Stimulated activated CD4-positive, alpha-beta T cell treated with anti-CD3 and anti-CD28 coated beads, Interleukin-4, amount 100 ng/mL, for 4 hours (primary cell): Measurements from ENCODE around the gene HMGN2.

Experiments
- DNase-seq, 2 experiments: peaks; one replicate each; pipeline ENCODE4 v3.0.0-alpha.2; 2020

HMGN2 gene

DNA sequence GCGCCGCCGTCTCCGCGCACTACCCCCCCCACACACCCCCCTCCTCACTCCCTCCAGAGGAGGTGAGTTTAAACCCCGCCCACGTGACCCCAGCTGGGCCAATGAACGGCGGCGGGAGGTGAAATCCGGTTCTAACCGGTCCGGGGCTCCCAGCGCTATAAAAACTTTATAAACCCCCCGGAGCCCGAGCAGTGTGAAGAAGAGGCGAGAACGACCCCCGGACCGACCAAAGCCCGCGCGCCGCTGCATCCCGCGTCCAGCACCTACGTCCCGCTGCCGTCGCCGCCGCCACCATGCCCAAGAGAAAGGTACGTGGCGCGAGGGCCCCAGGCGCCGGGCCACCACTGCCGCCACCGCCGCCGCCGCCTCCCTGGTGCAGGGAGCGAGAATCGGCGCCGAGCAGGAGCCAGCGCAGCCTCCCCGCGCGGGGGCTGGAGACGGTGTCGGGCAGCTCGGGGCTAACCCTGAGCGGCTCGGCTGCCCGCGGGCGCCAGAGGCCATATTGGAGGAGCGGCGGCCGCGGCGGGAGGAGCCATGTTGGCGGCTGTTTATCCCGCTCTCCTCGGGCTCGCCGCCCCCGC lies at the start of gene HMGN2:
Gene HMGN2 (plus strand): TSS at position 121 of the 581 bp plus-strand sequence. CDS start 173 bp downstream, at position 294.
- DNase-seq: peak; percentile 88

DNA sequence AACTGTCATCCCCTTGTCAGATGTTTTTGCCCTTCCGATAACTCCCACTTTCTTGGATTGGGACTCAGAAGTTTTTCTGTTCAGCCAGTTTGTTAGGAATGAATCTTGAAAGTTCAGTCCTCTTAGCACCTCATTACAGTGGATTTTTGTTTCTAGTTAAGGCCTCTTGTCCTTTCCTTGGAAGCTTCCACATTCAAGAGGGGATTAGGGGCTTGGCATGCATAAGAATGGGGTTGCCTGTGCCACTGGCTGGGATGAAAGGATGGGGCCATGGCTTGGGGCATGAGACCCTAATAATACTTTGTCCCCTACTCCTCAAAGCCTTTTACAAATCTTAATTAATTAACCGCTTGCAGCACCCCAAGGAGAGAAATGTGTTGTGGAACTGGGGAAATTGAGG lies 42.5 kb upstream of the HMGN2 start:
- DNase-seq: no peak

DNA sequence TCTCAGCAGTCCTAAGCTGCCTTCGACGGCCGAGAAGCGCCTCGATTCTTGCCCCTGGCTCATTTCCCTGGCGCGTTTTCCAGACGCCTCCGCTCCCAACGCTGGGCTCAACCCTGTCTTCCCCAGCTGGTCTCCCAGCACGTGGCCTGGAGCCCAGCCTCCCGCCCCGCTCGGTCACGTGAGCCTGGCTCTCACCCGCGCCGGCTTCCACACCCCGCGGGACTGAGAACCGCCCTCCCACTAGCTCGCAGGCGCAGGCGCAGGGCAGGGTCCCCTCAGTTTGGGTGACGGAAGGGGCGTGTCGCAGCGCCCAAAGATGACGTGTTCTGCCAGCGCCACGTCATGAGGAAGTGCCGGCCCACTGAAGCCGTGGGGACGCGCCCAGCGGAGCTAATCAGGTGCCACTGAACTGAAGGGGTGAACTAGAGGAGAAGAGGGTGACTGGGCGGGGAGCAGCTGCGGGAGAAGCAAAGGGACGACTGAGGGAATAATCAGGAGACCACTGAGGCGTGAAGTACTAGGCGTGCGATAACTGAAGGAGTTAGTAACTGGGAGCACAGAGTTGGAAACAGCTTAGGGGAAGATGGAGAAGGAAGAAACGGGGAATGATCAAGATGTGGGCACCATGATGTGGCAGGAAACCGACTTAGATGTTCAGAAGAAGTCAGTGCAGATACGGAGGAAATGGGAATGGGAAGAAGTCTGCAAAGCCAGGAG lies 40.1 kb upstream of the HMGN2 start, which contains the start of gene DHDDS:
Gene DHDDS (plus strand): TSS at position 343 of the 717 bp plus-strand sequence. CDS start 625 bp downstream, outside the sequence.
- peak; percentile 98 for DNase-seq

DNA sequence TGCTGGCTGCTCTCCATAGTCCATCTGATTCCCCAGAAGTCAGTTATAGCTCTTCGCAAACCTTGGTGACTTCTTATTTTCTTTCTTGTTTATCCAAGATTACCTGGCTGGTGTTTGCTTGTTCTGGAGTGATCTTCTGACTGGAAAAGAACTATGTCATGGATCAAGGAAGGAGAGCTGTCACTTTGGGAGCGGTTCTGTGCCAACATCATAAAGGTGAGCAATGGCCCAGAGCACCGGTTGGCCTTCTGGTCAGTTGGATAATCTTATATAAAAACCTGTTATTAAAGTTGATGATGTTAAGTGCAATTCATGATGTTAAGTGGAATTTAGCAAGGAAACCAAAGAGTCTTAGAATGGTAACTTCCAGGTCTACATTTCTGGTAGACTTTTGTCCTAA lies 39.4 kb upstream of the HMGN2 start:
- DNase-seq: no peak

DNA sequence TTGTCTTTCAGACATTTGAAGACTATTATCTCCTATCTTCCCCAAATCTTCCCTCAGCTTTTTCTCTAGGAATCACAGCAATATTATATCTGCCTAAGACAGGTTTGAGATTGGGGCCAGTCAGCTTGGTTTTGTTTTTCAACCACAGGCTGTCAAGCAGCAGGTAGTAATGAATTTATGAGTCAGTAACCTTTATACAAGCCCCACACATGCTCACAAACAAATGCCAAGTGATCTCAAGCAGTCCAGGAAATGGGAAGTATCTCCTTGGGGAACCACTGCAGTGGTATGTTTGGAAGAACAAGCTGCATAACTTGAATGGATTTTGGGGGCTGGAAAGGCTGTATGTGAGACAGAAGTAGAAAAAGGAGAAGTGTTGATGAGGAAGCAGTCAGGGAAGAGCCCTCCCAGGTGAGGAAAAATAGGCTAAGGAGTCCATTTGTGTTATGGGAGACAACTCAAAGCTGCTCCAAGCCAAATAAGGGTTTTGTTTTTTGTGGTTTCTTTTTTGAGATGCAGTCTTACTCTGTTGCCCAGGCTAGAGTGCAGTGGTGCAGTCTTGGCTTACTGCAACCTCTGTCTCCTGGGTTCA lies 38.0 kb upstream of the HMGN2 start:
- DNase-seq: no peak

DNA sequence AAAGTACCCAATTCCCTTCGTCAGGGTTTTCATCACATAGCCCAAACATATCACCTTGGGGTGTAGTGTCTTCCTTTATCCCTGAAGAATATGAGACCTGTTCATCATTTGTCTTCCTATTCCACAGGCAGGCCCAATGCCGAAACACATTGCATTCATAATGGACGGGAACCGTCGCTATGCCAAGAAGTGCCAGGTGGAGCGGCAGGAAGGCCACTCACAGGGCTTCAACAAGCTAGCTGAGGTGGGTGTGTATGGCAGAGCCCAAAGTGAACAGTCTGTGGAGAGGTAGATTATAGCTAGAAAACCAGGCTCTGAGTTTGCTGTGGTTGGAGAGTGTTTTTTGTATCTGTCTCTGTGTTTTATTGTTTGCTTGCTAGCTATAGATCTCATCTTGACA lies 34.2 kb upstream of the HMGN2 start:
- no peak for DNase-seq

DNA sequence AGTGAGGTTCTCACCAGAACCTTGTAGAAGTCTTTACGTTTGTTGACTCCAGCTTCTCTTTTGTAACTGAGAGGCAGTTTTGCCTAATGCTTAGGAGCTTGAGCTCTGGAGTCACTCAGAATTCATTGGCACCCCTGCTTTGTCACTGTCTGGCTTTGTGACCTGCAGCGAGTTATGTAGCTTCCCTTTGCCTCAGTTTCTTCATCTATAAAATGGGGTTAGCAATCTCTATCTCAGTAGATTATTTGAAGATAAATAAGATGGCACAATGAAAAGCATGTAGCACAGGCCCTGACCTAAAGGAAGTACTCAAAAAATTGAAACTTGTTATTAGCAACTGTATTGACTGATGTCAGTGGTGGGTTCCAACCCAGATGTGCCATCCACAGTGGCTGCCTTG lies 32.0 kb upstream of the HMGN2 start:
- DNase-seq: no peak

DNA sequence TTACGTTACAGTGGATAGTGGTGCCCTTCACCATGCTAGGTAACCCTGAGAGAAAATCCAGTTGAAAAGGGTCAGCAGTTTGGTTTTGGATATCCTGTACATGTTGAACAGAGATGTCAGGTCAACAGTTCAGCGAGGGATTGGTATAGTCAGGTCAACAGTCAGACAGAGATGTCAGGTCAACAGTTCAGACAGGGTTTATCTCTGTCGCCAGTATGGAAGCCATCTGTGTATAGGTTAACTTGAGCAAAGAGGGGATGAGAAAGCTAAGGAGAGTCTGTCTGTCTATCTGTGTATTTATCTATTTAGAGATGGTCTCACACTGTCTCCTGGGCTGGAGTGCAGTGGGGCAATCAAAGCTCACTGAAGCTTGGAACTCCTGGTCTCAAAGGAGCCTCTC lies 22.4 kb upstream of the HMGN2 start:
- no peak for DNase-seq

DNA sequence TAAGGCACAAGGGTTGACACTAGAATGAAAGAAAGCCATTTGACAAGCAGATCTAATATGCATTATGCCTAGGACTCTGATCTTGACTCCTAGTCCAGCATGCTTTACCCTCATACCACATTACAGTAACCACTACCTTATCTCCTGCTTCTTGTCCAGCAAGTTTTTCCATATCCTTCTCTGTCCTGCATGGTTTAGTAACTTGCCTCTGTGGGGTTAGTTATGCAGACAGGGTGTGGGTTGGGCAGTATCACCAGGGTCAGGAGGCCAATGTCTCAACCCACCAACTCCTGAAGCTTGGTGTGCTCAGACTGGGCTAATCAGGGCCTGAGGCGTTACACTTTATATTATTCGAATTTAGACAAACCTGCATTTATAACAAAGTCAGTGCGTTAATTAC lies 21.3 kb upstream of the HMGN2 start:
- no peak for DNase-seq

DNA sequence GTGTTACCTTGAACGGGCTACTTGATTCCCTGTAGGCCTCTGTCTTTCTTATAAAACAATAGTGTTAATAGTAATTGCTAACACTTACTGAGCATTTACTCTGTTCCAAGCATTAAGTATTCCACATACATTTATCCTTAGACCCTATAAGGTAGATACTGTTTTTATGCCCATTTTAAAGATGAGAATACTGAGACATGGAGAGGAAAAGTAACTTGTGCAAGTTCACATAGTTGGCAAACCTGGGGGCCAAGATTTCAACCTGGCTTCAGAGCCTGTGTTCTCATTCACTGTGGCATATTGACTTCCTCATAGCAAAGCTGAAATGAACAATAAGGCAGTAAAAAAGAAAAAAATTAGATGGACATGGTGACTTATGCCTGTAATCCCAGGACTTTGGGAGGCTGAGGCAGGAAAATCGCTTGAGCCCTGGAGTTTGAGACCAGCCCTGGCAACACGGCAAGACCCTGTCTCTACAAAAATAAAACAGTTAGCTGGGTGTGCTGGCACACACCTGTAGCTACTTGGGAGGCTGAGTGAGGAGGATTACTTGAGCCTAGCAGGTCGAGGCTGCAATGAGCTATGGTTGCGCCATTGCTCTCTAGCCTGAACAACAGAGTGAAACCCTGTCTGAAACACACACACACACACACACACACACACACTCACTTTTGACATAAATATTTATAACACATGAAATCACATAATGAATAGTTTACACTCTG lies 19.6 kb upstream of the HMGN2 start:
- DNase-seq: no peak

DNA sequence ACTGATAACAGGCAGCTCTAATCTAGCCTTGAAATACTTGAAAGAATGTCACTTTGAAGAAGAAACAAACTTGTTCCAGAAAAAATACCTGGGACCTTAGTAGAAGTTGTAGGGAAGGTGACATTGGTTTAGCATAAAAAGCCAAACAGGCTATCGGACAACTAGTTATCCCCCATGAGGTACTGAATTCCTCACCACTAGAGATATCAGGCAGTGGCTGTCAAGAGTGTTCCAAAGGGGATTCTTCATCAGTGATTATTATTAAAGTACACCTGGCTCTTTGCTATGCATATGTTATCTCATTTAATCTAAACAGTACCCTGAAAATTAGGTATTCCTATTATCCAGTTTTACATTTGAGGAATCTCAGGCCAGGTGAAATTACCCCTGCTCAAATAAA lies 13.1 kb upstream of the HMGN2 start:
- DNase-seq: no peak

DNA sequence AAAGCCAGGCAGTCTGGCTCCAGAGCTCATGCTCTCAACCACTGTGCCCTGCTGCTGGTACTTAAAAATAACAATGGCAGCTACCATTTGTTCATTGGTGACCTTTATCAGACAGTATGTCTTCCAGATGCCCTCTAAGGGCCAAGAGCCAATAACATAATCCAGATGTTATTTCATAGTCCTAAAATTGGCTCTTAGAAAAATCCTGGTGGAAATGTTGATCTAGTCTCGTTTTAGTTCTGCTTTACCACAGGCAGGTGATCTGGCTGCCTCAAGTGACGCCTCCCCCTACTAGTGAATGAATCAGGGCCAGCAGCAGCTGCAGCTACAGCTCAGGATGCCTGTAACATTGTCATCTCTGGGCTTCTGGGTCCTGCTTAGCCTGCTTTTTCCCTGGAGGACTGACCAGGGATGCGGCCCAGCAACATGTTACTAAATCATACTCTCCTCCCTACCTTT lies 12.6 kb upstream of the HMGN2 start:
- DNase-seq: no peak

DNA sequence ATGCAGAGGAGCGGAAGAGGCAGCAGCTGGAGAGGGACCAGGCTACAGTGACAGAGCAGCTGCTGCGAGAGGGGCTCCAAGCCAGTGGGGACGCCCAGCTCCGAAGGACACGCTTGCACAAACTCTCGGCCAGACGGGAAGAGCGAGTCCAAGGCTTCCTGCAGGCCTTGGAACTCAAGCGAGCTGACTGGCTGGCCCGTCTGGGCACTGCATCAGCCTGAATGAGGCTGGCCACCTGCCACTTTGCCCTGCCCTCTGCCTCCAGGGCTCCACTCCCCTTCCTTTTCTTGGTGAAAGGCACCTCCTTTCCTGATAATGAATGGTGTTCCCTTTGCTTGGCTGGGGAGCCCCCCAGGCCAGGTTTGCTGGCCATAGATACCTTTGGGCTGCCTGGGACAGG lies 3.3 kb upstream of the HMGN2 start:
- no peak for DNase-seq

DNA sequence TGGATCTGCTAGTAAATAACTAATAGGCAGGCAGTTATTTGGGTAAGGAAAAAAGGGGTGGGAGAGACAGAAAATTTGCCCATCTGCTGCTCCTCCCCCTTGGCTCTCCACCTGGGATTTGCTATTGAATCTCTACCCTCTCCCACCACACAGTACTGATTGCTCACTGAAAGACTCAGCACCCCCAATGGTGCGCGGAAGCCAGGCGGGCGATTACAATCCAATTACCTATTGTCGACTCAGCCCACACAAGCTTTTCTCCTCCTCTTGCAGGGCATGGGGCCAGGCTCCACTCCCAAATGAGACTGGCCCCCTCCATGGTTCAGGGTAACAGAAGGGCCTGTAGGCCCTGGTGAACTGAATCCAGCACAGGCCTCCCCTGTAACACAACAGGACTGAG lies 2.7 kb upstream of the HMGN2 start:
- DNase-seq: no peak

DNA sequence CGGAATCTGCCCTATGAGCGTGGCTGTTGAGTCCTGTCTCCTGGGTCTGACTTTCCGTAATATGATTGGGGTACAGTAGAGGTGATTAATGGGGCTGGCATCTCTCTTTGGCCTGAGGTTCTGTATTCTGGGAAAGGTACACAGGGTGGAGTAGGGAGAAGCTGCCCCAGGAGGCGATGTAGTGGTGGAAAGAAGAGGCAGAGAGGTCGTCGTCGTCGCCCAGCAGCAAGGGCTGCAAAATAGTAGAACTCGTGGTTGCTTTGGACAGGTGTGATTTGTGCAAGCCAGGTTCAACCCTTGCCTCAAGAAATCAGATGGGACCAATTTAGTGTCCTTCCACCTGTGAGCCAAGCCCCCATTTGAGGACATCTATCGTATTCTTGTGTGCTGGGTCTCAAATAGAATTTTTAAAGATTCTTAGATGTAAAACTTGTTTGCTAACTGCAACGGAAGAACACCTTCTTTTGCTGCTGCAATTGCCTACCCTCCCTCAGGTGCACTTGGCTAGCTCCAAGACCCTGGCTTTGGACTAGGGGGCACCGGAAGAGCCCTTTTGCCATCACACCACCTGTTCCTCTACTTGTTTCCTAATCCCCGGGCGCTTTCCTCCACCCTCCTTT lies 1.3 kb upstream of the HMGN2 start:
- no peak for DNase-seq

DNA sequence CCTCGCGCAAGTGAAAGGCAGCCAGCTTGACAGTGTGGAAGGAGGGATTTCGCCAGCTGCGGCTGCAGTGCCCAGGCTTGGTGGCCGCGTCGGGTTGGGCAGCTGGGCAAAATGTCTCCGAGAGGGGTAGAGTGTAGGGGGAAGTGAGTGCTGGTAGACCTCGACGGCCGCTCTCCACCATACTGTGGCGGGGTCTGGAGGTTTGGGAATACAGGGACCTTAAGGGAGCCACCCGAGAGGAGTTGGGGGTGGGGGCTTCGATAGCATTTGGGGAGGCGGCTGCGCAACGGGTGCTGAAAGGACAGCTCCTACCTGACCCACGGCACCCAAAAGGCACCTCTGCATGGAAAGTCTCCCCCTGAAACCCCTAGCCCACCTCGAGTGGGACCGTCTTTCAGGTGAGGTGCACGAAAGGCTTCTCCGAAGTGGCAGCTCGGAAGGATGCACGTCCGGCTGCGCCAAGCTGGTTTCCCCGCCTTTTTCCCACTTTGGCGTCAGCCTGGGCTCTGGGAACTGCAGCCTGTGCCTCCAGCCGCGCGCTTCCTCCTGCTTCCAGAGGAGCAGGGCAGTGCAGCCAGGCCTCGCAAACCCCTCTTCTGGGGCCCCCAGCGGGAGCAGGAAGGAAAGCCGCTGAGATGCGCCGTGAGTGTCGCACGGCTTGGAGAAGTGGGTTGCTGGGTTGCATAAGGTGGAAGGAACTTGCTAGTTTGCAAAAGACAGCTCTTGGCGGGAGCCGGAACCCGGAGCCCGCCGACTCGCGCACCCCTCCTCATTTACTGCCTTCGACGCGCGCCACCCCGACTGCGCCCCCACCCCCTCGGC lies 531 bp upstream of the HMGN2 start:
- peak; percentile 12 to 35 for DNase-seq

DNA sequence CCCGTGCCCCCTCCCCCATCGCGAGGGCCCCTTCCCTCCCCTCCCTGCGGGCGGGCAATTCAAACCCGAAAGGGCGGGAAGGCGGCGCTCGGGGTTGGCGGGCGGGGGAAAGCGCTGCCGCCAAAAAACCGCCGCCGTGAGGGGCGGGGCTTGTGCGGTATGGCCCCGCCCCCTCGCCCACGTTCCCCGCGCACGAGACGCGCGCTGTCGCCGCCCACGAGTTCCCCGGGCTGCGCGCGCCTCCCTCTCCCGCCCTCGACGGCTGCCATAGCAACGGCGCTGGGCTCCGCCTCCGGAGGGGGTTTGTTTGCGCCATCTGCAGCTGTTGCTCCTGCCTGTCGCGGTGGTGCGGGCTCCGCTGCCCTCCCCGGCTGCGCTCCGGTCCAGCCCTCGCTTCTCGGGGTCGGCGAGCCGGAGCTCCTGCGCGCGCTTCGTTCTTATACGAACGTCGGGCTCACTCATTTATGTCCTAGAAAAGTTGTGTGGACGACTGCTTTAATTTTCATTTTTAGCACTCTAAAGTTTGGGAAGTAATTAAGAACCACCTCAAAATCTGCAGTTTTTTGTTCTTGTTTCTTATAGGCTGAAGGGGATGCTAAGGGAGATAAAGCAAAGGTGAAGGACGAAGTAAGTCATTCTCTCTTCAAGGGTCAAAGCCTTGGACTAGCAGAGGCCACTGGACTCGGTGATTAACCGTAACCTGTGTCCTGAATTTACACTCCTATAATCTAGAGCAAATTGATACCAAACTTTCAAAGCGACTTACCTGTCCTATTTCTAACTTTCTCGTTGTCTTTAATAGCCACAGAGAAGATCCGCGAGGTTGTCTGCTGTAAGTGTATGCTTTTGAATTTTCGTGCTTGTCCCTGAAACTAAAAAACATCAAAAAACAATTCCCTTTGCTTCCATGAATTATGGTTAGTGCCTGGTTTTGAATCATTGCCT lies 933 bp downstream of the HMGN2 start:
- DNase-seq: peak; percentile 94 to 96

DNA sequence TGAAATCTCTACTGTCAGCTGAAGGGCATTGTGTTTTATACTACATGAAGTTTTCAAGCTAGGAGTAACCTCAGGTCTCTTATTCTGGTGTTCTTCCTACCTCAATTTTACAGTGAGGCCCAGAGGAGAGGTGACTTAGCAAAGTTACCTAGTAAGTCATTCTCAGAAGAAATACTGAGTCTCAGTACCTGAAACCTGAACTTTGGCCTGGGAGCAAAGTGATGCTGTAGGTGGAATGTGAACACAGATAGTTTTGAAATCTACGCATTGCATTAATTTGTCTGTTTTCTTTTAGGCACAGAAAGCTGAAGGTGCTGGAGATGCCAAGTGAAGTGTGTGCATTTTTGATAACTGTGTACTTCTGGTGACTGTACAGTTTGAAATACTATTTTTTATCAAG lies 2.6 kb downstream of the HMGN2 start:
- no peak for DNase-seq

DNA sequence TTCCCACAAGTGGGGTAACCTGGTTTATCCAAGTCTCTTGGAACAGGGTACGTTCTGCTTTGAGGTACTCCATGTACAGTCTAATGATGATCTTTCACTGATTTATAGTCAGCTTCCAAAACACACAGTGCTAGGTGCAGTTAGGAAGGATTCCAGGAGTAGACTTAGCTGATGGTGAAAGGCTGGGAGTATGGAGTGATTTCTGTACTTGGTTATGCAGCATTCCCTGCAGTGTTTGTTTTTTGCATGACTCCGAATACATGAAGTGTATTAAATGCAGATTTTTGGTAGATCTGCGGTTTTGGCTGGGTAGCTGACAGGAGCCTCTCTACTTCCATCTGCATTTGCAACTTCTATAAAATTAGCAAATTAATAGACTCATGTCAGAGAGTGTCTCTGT lies 3.7 kb downstream of the HMGN2 start:
- DNase-seq: no peak

DNA sequence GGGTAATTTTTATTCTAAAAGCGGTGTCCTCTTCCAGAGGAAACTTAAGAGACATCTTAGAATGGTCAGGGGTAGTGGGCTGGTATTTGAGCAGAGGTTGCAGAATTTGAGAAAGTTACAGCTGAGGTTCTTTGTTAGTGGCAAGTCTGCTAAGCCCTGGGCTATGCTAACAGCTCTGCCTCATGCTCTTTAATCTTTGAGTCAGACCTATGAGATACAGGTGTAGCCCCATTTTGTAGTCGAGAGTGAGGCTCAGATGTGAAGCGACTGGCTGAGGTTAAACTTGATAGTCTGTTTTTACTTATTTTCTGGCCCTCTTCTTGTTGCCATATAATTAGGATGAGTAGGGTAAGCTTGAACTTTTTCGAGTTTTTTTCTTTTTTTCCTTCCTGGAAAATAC lies 4.7 kb downstream of the HMGN2 start:
- DNase-seq: no peak
